Psoas muscle (tissue), 8 donors: Measurements from ENCODE around the gene PRIMA1. TPM values are rescaled to one million over a fixed set of nuclear protein-coding genes. Genes with fewer than 3 reads are reported as not detected.

Experiments used
- ATAC-seq, 4 donors: fragments of 200-7000 bp; cut with Tn5 transposase; one replicate each; pipeline ENCODE4 v1.9.1; 2020; ENCODE audit warnings: moderate library complexity in 3 of 4, mild to moderate bottlenecking in 2 of 4
- DNase-seq, 2 donors: peaks; one replicate each; pipeline ENCODE4 v3.0.0-alpha.2; 2020
- H3K27ac ChIP-seq: fragments of 200-600 bp; one replicate; pipeline ENCODE4 v1.8.0; 2022
- H3K27me3 ChIP-seq, 3 donors: fragments of 200-600 bp in 1 of 3; one replicate each; pipeline versions ENCODE4 v1.6.1 to v1.8.0; 2013 to 2022; ENCODE audit warnings: low read length in 2 of 3, mild to moderate bottlenecking in 2 of 3, moderate library complexity in 1 of 3; ENCODE audit not compliant: insufficient read depth in 3 of 3
- H3K36me3 ChIP-seq, 2 donors: fragments of 200-600 bp in 1 of 2; one replicate each; pipeline versions ENCODE4 v1.6.1 to v1.8.0; 2013 to 2022; ENCODE audit warnings: low read depth in 1 of 2, mild to moderate bottlenecking in 1 of 2, moderate library complexity in 1 of 2; ENCODE audit not compliant: insufficient read depth in 1 of 2
- H3K4me1 ChIP-seq: fragments of 200-600 bp; one replicate; pipeline ENCODE4 v1.8.0; 2022
- H3K4me3 ChIP-seq: fragments of 200-600 bp; one replicate; pipeline ENCODE4 v1.8.0; 2022; ENCODE audit warnings: mild to moderate bottlenecking
- H3K9me3 ChIP-seq: fragments of 200-600 bp; one replicate; pipeline ENCODE4 v1.8.0; 2022
- WGBS, 3 donors: extraction: QIAGEN DNeasy Blood & Tissue Kit; methylation state at CpG; one replicate each; pipeline versions ENCODE4 v1.1.6 to v1.1.7; 2013; 5-methylcytosine and 5-hydroxymethylcytosine counted together
- intact Hi-C, 2 donors: fragments of 100-400 bp; cut with DNase I; formaldehyde crosslinking; loops; one replicate each; pipeline versions ENCODE4 v1.11.0 to v1.14.2; 2022
- polyA plus RNA-seq, 3 donors: library from polyadenylated mRNA; stranded (reverse); fragments of 200-250 nt; gene quantifications; one replicate each; pipeline ENCODE4 v1.2.3, GENCODE V29; 2013
- total RNA-seq, 4 donors: library from RNA; stranded (reverse); fragmentation: NEBNext Ultra II Directional in 2 of 4; extraction: Animal tissue kit (Norgen Biotek cat#: 25700) in 2 of 4; gene quantifications; one replicate each; pipeline versions ENCODE4 v1.2.1 to v1.2.4, GENCODE V29; 2021 to 2023
- TF ChIP-seq, protein P1 (sequence below): fragments of 200-600 bp; IDR thresholded peaks from one replicate; pipeline ENCODE4 v1.8.0; 2022; ENCODE audit warnings: antibody characterized with exemption
- donor health status: healthy with polysubstance abuse.
- donor health status: DM: no; HTN: no; CAD: no; lungs with moderate emphysema.
- donor health status: Bipolar disorder and iron deficiency.
- donor health status: healthy.
- donor health status: DM: yes; HTN: yes; CAD: no.
- donor health status: DM: no; HTN: no; CAD: no.
- donor health status: DM: no; HTN: no; CAD: no.
- donor health status: DM: yes; HTN: yes; CAD: no.

Gene PRIMA1
- total and polyA plus RNA-seq, 7 donors: 0.17 to 0.77 (median 0.19) TPM

DNA sequence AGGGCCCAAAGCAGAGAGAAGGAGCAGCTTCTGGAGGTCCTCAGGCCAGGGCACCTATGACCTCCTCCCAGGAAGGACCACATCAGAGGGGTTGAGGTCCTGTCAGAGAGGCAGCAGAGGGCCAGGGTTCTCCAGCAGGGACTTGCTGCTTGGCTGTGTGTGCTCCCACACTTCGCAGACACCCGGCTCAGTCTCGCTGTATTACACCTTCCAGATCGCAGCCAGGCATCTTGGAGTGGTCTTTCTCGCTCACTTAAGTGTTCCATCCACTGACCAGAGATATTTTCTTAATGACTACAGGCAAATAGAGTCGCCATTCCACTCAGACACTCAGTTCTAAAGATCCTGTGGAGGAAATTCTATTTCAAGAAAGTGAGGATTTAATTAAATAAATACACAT lies 84.3 kb downstream of the PRIMA1 start:
- Histone ChIP-seq H3K4me1 (no peaks in the 10 kb centered on the region), H3K9me3 (peaks cover 6% of the 10 kb centered on the region), H3K27ac (no peak overlapping the region), H3K27me3 (no peaks in the 10 kb centered on the region), H3K4me3 (no peak overlapping the region), H3K36me3 (no peaks in the 10 kb centered on the region)
- TF ChIP-seq, protein P1, sequence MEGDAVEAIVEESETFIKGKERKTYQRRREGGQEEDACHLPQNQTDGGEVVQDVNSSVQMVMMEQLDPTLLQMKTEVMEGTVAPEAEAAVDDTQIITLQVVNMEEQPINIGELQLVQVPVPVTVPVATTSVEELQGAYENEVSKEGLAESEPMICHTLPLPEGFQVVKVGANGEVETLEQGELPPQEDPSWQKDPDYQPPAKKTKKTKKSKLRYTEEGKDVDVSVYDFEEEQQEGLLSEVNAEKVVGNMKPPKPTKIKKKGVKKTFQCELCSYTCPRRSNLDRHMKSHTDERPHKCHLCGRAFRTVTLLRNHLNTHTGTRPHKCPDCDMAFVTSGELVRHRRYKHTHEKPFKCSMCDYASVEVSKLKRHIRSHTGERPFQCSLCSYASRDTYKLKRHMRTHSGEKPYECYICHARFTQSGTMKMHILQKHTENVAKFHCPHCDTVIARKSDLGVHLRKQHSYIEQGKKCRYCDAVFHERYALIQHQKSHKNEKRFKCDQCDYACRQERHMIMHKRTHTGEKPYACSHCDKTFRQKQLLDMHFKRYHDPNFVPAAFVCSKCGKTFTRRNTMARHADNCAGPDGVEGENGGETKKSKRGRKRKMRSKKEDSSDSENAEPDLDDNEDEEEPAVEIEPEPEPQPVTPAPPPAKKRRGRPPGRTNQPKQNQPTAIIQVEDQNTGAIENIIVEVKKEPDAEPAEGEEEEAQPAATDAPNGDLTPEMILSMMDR: no peak
- no peak for DNase-seq
- intact Hi-C loops: no loop called here
- ATAC-seq: no peak
- WGBS, 3 donors: 86 to 91% (median 87%) methylated on average over 6 of the region's 6 CpGs

DNA sequence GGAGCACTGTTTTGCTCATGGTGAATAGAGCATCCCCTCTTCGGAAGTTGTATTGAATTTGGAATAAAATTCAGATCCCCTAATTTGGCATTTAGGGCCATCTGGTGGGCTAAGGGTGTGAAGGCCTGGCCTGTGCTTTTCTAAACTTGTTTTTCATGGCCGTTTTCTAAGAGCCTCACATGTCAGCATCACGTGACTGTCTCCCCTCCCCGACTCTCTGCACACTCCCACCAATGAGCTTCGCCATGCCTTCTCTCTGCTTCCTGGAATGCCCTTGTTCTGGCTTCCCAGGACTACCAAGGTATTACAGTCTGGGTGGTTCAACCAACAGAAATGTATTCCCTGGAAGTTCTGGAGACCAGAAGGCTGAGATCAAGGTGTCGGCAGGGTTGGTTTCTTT lies 85.3 kb downstream of the PRIMA1 start:
- peaks cover 9% of the 10 kb centered on the region for H3K9me3 ChIP-seq
- TF ChIP-seq, protein P1: no peak
- H3K36me3 ChIP-seq: no peaks in the 10 kb centered on the region
- intact Hi-C loops: no loop called here
- H3K27ac ChIP-seq: no peak overlapping the region
- WGBS, 3 donors: 75 to 77% (median 77%) methylated on average over 6 of the region's 6 CpGs
- no peaks in the 10 kb centered on the region for H3K27me3 ChIP-seq
- no peak for ATAC-seq
- no peak for DNase-seq
- no peak overlapping the region for H3K4me3 ChIP-seq
- no peaks in the 10 kb centered on the region for H3K4me1 ChIP-seq

DNA sequence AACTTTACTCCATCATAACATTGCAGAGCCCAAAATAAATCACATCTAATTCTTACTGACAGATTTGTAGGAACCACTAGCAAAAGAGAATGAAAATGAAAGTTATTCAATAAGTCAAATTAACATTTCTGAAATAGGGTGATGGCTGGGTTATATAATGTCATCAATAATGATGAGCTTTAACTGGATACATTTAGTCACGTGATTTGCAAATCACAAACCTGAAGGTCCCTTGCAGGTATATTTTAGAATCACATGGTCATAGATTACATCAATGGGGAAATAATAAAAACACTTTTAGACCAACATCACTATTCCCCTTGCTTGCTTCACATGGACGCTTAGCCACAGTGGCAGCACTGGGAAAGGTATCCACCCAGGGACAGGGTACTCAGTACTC lies 86.7 kb downstream of the PRIMA1 start:
- no peak for DNase-seq
- no peak overlapping the region for H3K4me3 ChIP-seq
- H3K9me3 ChIP-seq: peaks cover 12% of the 10 kb centered on the region
- intact Hi-C loops: no loop called here
- no peak for ATAC-seq
- H3K27ac ChIP-seq: no peak overlapping the region
- H3K36me3 ChIP-seq: no peaks in the 10 kb centered on the region
- TF ChIP-seq, protein P1: no peak
- no peaks in the 10 kb centered on the region for H3K4me1 ChIP-seq
- no peaks in the 10 kb centered on the region for H3K27me3 ChIP-seq
- WGBS, 3 donors: 89 to 92% (median 90%) methylated on average over 2 of the region's 2 CpGs

DNA sequence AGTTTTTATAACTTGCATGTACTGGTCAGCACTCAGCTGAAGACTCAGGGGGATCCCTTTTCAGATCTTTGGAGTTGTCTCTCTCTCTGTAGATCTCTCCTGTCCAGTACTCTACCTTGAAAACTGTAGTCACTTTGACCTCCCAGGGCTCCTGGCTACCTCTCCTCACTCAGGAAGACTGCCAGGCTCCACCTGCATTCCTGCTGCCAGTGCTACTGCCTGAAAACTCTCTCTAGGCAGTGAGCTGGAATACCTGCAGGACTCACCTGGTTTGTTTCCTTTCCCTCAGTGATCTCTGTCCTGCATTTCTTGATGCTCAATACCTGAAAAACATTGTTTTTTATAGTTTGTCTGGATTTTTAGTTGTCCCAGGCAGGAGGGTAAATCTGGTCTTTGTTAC lies 87.4 kb downstream of the PRIMA1 start:
- H3K27ac ChIP-seq: no peak overlapping the region
- DNase-seq (no peak), ATAC-seq (no peak)
- intact Hi-C loops: no loop called here
- TF ChIP-seq, protein P1: no peak
- H3K9me3 ChIP-seq: peaks cover 12% of the 10 kb centered on the region
- no peaks in the 10 kb centered on the region for H3K36me3 ChIP-seq
- no peaks in the 10 kb centered on the region for H3K4me1 ChIP-seq
- no peaks in the 10 kb centered on the region for H3K27me3 ChIP-seq
- H3K4me3 ChIP-seq: no peak overlapping the region

DNA sequence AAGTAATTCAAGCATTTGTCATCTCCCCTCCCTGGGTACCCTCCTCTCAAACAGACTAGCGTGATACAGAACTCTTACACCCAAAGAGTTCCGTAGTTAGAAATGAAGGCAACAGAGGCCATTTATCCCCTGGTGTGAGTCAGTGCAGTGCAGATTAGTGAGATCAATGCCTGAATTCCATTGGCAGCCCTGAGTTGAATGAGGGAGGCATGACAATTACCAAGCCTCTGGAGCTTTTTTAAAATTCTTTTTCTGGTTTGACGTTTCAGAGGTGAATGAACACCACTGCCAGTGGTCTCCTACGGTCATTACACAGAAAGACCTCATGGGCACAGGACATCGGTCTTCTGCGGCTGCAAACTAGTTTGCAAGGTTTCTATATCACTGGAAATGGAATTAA lies 94.4 kb downstream of the PRIMA1 start:
- no peaks in the 10 kb centered on the region for H3K27me3 ChIP-seq
- TF ChIP-seq, protein P1: no peak
- H3K27ac ChIP-seq: no peak overlapping the region
- intact Hi-C loops: no loop called here
- H3K9me3 ChIP-seq: peaks cover 6% of the 10 kb centered on the region
- DNase-seq (no peak), ATAC-seq (no peak)
- H3K4me1 ChIP-seq: no peaks in the 10 kb centered on the region
- H3K36me3 ChIP-seq: no peaks in the 10 kb centered on the region
- WGBS, 3 donors: 50 to 68% (median 62%) methylated on average over 6 of the region's 6 CpGs
- H3K4me3 ChIP-seq: no peak overlapping the region
